GM18868 (cell line): ENCODE data around the gene WHRN.

ENCODE experiments used
- ATAC-seq: cut with Tn5 transposase; IDR thresholded peaks from one replicate; pipeline ENCODE4 v1.9.1; 2021; ENCODE audit warnings: mild to moderate bottlenecking, moderate library complexity; ENCODE audit not compliant: unreplicated experiment

WHRN gene

DNA sequence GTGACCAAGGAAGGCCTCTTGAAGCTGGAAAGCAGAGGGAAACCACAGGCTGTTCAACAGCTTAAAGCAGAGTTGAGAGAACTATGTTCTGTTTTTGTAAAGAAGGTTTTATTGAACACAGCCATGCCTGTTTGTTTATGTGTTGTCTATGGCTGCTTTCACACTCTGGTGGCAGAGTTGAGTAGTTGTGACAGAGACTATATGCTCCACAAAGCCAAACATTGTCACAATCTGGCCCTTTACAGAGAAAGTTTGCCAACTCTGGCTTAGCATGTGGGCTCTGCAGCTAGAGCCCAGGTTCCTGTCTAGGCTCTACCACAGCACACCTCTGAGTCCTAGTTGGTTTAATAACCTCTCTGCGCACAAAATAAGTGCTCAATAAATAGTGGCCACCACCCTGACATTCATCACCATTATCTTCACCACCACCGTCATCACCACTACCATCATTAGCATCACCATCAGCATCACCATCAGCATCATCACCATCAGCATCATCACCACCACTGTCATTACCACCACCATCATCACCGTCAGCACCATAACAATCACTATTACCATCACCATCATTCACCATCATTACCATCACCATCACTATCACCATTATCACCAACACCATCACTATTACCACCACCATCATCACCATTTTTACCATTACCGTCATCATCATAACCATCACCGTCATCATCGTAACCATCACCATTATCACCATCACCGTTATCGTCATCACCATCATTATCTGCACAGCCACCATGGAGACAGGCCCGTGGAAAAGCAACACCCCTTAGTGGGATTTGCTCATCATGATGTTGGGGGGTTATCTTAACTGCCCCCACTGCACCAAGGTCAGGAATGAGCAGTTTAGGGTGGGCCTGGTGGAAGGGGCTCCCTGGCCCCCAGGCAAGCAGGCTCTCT, 135.8 kb downstream of the WHRN start:
- ATAC-seq, result no peak

DNA sequence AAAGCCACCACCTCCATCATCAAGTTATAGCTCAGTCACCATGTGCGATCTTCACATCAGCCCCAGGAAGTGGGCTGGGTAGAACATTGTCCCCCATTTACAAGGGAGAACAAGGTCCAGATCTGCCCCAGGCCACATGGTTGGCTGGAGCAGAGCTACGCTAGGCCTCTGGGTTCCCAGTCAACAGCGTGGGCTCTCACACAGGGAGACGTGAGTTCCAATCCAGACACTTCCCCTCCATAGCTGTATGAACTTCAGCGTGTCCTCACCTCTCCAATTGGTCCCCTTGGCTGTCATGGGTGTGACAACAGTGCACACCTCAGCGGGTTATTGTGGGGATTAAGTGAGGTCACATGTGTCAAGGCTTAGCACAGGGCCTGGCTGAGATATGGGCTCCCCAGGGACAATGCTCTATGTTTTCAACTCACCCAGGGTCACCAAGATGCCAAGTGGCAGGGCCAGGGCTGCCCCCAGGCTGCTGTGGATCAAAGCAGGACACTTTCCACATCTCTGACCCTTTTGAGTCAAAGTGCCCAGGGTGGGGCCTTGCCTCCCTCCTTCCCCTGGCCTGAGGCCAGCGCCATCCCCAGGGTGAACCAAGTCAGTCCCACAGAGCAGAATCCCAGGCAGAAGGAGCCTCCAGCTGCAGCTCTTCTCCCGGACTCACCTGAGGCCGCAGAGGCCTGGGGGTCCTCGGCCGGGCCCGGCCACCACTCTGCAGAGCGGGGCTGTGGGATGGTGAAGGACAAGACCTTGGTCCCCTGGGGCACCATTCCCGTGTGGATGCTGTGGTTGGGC, 137.3 kb downstream of the WHRN start:
- ATAC-seq, result no peak

DNA sequence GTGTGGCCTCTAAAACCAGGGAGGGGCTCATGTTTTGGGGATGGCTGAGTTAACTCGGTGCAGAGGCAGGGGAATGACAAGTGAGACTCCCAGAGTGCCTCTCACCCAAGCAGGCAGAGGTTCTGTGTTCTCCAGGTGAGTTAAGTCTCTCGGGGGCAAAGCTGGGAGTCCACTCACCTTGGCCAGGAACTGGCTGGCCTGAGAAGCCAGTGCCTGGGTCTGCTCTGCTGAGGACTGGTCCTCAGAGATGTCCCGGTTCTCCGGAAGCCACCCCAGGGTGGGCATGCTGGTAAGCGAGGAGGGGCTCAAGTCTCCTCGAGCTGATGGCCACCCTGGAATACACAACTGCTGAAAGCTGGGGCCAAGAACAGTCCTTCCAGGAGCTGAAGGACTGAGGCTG, 137.9 kb downstream of the WHRN start:
- ATAC-seq, result no peak

DNA sequence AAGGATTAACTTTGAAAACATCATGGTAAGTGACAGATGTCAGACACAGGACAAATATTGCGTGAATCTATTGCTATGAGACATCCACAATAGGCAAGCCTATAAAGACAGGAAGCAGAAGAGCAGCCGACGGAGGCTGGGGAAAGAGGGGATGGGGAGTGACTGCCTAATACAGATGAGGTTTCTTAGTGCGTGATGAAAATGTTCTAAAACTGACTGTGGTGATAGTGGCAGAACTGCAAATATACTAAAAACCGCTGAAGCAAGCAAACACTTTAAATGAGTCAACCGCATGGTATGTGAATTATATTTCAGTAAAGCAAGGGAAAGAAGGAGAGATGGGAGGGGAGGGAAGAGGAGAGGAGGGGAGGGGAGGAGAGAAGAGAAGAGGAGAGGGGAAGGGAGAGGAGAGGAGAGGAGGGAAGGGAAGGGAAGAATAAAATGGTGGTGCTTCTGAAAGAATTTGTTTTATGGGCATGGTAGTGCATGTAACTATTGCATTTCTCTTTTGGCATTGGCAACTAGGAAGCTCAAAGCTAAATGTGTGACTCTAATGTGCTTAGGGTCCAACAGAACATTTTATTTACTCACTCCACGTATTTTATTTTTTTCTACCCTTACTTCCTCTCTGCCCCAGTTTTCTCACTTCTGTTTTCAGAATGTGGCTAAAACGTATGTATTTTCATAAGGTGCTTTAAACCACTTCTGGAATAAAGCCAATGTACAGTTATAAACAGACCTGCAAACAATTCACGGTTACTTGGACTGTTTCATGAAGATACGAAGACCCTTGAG, 138.7 kb downstream of the WHRN start:
- peak; percentile 65 for ATAC-seq

DNA sequence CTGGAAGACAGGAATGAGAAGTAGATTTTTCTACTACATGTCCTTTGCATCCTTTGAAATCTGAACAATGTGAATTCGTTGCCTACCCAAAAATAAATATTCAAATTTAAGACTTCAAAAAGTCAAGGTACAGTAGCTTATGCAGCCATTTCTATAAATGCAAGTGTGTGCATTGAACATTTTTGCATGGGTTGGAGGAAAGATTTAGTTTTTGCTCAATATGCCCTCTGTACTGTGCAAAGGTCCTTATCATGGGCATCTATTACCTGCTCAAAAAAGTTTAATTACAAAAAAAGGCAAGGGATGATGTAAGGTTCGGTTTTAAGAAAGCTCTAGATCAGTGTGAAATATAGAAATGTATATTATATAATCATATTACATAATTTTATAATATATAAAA, 140.1 kb downstream of the WHRN start:
- ATAC-seq, result no peak

DNA sequence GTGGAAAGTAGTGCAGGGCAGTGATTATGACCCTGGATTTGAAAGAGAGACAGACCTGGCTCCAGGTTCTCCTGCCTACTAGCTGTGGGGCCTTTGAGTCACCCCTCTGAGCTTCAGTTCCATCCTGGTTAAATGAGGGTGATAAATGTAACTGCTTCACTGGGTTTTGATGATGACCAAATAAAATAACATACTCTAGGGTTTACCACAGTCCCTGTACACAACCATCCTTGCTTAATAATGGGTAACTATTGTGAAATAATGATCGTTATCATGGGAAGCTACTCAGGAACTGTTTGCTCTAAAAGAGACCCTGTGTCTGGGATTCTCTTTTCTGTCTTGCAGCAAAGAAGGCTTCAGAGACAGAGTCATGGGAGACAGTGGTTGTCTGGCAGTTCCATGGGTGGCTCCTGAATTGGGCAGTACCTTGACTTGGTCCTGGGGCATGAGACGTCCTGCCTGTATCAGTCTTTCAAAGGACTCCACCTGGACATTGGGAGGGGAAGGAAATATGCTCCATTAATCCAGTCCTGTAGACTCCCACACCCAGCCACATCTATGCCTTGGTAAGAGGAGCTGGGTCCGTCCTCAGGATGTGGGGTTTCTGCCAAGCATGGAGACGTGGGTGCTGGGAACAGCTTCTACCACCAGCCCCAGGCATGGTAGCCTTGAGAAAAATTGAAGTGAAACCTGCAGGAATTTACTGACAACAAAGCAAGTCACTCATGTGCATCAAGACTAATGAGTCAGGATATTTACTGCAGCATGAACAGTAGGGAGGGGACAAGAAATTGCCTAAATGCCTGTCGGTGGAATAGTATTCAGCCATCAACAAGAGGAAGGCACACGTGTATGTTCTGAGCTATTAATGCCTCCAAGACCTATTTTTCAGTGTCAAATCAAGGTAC, 140.9 kb downstream of the WHRN start:
- peak; percentile 35 for ATAC-seq

DNA sequence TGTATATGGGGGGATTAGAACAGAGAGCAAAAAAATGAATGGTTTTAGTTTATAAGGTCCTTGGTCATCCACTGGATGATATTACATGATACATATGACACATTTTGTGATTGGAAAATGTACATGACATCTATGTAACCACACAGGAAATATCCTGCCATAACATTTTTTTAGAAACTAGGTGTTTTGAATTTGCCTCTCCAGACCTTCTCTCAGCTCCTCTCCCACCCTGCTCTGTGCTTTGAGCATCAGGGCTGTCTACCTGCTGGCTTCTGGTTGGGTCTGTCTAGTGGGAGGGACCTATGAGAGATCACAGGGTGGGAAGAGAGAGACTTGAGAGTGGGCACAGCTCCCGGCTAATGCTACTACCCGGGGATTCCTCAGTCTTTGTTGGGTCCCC, 141.8 kb downstream of the WHRN start:
- no peak for ATAC-seq

DNA sequence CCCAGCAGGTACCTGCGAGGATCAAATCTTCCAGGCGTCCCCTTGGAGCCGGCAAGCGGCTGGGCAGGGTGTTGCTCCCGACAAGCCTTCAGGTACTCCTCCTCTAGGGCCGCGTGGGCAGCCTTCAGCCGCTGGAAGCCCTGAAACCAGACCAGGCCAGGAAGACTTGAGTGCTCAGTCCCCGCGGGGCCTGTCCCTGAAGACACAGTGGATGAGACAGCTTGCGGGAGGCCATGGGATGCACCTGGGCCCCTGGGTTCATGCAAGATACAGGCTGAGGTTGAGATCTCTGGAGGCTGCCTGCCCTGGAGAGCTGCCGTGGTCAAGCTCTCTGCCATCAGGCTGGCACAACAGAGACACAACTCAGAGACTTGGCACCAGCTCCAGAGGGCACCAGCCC, 142.9 kb downstream of the WHRN start:
- ATAC-seq, result no peak

DNA sequence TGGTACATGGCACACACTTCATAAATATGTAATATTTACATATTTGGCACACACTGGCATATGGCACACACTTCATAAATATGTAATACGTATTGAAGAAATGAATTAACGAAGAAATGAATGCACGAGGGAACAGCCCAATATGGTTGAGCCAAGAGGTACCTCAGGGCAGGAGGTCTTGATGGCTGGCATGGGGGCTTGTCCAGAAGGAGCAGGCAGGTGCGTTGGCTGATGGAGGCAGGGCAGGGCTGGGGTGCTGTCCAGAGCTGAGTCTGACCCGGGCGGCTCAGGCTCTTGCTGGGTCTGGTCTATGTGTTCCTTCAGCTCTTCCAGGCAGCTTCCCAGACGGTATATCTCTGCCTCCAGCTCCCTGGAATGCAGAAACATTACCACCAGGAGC, 143.7 kb downstream of the WHRN start:
- no peak for ATAC-seq

DNA sequence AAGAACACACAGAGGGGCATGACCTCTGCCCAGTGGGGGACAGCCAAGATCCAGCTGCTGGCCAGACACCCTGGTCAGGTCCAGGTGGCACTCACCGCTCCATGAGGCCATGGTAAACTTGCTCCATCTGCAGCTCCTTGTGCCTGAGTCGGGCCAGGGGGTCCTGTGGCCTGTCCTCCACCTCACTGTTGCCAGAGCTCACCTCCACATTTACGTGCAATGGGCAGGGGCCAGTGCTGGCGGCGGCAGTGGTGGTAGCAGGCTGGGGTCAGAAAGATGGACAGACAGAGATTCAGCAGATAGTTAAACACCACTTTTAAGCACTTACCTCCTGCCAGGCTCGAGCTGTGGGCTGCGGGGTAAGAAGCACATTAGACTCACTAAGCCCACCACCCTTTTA, 145.5 kb downstream of the WHRN start:
- ATAC-seq, result no peak

DNA sequence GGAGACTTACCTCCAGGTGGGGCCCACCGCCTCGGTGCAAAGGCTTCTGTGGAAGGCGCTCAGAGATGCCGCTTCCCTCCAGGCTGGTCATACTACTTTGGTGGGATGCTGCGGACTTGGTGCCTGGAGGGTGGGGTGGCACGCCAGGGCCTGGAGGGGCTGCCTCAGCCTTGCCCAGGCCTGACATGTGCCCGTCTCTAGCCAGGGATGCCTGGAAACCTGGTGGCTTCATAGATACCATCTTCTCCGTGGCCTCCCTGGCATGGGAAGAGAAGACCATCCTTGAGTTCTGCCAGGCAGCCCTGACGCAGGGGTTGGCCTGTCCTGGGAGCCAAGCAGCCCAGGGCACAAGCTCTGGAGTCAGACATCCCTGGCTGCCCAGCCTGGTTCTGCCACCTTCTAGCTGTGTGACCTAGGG, 147.4 kb downstream of the WHRN start:
- no peak for ATAC-seq

DNA sequence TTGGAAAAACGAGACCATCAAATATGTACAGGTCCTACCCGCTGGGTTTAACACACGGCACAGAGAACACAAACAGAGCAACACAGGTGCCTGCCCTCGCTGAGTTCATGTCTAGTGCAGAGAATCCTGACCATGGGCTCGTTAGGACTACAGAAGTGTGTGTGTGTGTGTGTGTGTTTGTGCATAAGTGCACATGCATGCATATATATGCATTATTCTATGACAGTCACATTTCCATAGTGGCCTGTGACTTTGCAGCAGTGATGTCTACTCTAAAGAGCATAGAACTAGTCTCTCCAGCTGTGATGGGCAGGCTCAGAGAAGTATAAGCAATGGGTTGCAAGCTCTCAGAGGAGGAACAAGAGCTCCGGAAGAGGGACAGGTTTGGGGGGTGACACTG, 147.9 kb downstream of the WHRN start:
- no peak for ATAC-seq

DNA sequence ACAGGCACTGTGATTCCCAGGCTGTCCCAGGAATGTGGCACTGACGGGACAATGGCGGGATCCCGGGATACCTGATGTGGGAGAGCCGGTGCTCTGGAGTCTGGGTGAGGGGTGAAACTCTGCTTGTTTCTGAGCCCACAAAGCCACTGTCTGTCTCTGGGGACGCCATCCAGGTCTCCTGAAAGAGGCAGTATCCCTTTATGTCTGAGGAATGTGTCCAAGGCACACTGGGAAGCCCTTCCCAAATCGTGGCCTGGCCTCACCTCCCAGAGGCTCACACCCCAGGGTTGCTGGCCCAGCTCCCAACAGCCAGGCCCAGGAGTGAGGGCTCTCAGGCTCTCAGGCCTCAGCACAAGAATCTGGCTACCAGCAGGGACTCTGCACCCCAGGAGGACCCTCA, 148.5 kb downstream of the WHRN start:
- ATAC-seq, result no peak

DNA sequence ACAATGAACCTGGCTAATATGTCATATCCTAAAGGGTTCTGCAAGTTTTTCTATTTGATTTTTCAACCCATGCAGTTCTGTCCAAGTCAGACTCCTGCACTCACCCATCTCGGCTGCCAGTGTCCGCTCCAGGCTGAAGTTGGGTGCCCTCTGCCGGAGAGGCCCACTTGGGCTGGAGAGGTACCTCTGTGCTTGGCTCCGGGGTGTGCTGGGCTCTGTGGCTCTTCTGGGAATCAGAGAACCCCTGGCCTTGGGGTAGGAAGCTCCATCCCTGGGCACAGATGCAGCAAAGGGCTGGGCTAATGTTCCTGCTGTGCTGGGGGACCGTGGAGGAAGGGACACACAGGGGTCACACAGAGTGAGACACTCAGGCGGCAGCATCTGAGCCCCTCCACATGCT, 149.5 kb downstream of the WHRN start:
- no peak for ATAC-seq
